GM04503 (cell line): ENCODE data around the gene ACTR3.
"Not testable (repeated sequence)": the region's sequence is repeated elsewhere in the genome, so short reads cannot be mapped to it uniquely, and the experiment has no call there.

ENCODE experiments used
- DNase-seq: peaks from one replicate; pipeline ENCODE4 v3.0.0-alpha.2; 2012; ENCODE audit warnings: low read depth

Gene ACTR3

DNA sequence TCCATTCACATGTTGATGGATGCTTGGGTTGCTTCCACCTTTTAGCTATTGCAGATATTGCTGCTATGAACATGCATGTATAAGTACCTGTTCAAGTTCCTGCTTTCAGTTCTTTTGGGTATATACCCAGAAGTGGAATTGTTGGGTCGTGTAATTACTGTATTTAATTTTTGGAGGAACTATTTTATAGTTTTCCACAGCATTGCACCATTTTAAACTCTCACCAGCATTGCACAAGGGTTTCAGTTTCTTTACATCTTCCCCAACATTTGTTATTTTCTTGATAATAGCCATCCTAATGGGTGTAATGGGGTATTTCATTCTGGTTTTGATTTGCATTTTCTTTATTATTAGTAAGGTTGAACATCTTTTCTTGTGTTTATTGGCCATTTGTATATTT, 16.0 kb downstream of the ACTR3 start:
- no peak for DNase-seq

DNA sequence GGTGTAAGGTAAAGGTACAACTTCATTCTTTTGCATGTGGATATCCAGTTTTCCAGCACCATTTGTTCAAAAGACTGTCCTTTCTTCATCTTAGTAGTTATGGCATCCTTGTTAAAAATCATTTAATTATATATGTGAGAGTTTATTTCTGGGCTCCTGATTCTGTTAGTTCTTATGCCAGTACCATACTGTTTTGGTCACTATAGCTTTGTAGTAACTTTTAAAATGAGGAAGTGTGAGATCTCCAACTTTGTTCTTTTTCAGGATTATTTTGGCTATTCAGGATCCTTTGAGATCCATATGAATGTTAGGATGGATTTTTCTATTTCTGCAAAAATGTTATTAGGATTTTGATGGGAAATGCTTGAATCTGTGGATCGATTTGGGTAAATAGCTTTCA, 16.8 kb downstream of the ACTR3 start:
- no peak for DNase-seq

DNA sequence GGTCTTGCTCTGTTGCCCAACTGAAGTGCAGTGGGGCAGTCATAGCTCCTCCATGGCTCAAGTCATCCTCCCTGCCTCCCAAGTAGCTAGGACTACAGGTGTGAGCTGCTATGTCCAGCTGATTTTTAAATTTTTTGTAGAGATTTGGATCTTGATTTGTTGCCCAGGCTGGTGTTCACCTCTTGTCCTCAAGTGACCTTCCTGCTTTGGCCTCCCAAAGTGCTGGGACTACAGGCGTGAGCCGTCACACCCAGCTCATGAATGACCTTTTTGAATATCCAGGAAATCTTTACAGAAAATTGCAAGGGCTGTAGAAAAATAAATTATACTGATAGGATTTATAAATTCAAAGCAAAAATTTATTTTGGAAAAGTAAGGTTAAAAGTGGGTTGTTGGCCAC, 17.4 kb downstream of the ACTR3 start:
- DNase-seq = no peak

DNA sequence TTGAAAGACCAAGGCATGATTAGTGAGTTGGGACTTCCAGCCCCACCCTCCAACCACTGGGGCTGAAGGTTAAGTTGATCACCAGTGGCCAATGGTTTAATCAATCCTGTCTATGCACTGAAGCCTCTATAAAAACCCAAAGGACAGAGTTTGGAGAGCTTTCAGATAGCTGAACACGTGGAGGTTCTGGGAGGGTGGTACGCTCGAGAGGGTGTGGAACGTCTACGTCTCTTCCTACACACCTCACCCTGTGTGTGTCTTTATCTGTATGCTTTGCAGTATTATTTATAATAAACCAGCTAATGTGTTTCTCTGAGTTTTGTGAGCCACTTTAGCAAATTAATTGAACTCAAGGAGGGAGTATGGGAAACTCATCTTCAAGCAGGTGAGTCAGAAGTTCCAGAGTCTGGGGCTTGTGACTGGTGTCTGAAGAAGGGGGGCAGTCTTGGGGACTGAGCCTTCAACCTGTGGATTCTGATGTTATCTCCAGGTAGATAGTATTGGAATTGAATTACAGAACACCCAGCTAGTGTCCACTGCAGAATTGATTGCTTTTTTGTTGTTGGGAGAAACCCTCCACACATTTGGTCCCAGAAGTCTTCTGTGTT, 20.3 kb downstream of the ACTR3 start:
- DNase-seq = no peak

DNA sequence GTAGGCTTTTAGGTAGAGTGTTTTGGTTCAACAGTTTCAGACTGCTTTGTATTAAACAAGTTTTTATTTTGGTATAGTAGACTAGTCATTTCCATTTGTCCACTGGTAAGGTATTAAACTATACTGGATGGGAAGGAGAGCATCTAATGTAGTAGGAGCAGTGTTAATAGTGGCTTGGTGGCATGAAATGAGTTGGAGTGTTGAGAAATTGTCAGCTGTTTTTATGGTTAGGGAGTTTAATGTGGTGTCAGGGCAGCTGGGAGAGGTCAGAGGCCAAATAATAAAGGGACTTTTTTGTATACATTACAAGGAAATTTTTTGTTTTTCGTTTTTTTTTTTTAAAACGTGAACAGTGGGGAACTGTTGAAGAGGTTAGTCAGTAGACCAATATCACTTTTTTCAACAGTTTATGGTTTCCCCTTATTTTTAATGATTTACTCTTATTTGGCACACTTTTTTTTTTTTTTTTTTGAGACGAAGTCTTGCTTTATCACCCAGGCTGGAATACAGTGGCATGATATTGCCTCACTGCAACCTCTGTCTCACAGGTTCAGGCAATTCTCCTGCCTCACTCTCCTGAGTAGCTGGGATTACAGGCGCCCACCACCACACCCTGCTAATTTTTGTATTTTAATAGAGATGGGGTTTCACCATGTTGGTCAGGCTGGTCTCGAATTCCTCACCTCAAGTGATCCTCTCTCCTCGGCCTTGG, 21.2 kb downstream of the ACTR3 start:
- DNase-seq = no peak

- DNase-seq = no peak
Measured at GRCh38 chr2:113915082-113915819, 25.4 kb downstream of the ACTR3 start.

GRCh38 chr2:113918229-113918628, 28.3 kb downstream of the ACTR3 start:
- DNase-seq = no peak

DNA sequence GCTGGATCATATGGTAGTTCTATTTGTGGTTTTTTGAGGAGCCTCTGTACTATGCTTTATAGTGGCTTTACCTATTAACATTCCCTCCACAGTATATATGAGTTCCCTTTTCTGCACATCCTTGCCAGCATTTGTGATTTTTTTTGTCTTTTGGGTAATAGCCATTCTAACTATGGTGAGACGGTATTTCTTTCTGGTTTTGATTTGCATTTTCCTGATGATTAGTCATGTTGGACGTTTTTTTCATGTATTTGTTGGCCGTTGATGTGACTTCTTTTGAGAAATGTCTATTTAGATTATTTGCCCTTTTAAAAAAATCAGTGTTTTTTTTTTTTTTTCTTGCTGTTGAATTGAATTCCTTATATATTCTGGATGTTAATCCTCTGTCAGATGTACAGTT, 31.1 kb downstream of the ACTR3 start:
- no peak for DNase-seq

DNA sequence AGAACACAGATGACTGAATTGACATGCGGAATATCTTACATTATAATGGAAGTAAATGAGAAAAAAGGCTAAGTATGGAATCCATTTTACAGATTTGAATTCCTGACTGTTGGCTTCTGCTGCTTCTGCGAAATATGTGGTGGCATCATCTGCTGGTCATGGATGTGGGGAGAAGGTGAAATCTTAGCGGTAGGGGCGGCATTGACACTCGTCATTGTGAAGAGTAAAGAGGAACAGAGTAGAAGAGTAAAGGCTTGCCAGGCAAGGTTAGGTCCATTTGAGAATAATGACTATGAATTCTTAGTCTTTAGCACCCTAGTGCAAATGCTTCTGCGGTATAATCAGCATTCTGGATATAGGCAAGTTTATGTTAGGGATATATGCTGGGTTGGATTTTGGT, 32.4 kb downstream of the ACTR3 start:
- no peak for DNase-seq

GRCh38 chr2:113922784-113923183, 32.9 kb downstream of the ACTR3 start:
- no peak for DNase-seq

- no peak for DNase-seq
Measured at GRCh38 chr2:113925884-113926283, 36.0 kb downstream of the ACTR3 start.

DNA sequence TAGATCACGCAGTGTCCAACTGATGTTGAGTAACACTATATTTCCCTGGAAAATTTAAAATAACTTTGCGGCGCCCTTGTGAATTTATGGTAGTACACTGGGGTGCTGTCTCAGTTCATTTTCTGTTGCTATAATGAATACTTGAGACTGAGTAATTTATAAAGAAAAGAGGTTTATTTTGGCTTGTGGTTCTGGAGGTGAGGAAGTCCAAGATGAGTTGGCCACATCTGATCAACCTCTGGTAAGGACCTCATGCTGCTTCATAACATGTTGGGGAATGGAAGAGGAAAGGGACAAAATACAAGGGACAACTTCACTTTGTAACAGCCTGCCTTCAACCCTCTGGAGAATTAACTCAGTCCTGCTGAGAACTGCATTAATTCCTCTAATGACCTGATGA, 36.4 kb downstream of the ACTR3 start:
- DNase-seq = no peak

DNA sequence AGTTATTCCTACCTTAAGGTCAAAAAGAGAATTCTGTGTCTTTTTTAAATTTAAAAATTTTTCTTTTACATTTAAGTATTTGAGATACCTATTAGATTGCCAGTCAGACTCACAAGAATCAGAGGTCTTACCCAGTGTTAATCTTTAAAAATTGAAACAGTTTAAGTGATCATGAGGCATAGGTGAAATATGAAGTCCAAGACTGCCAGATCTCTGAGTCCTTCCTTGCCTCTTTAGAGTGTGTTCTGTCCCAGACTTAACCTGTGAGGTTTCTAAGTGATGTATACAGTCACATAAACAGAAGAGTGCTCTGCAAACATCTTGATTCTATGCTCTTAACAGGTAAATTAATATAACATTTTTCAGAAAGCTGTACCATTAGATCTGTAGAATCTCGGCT, 40.6 kb downstream of the ACTR3 start:
- DNase-seq = no peak

DNA sequence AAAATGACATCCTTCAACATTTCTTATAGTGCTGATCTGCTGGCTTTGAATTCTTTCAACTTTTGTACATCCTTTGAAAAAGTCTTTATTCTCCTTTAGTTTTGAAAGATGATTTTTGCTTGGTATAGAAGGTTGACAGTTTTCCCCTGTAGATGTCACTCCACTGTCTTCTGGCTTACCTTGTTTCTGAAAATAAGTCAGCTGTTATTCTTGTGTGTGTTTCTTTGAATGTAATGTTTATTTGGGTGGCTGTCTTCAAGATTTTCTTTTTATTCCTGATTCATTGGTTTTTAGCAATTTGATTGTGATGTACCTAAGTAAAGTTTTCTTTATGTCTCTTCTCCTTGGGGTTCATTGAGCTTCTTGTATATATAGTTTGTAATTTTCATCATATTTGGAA, 47.6 kb downstream of the ACTR3 start:
- DNase-seq = no peak

GRCh38 chr2:113940891-113941290, 51.0 kb downstream of the ACTR3 start:
- no peak for DNase-seq

GRCh38 chr2:113945784-113946183, 55.9 kb downstream of the ACTR3 start:
- not testable (repeated sequence) for DNase-seq

DNA sequence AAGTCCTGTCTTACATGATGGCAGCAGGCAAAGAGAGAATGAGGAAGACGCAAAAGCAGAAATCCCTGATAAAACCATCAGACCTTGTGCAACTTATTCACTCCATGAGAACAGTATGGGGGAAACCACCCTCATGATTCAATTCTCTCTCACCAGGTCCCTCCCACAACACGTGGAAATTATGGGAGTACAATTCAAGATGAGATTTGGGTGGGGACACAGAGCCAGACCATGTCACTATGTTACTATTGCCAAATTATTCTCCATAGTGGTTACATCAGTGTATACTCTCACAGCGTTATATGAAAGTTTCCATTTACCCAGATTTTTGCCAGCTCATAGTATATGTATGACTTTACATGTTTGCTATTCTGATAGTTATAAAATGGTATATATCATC, 61.0 kb downstream of the ACTR3 start:
- not testable (repeated sequence) for DNase-seq

DNA sequence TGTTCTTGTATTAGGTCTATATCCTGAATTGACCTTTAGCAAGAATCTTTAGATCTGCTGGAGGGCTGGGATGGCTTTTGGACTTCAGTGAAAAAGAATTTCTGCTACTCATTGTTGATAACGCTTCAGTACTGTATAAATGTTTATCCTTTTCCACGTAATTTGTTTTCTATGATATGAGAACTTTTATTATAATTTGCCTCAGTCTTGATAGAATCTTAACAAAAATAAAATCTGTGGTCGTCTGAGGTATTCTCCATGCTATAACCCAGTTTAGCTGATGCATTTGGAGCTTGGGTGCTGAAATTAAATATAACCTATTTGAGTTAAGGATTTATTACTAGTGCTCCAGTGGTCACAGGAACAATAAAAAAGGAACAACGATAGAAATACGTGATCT, 71.1 kb downstream of the ACTR3 start:
- DNase-seq = no peak

- DNase-seq = no peak
Measured at GRCh38 chr2:113962692-113963480, 73.0 kb downstream of the ACTR3 start.

DNA sequence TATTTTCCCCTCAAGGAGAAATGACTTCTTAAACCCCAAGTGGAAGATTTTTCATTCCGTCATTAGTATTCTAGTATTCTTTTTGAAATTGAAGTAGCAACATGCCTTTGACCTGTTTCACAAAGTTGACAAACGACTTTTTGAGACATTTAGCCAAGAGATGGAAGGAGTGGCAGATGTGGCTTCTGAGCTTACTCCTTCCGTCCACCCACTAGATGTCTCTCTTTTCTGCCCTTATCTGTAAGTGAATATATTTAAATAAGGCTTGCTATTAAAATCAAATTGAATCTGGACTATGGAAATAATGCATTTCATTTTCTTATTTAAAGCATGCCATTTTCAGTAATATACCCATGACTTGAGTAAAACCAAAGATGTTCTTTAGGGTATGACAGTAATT, 74.1 kb downstream of the ACTR3 start:
- DNase-seq = no peak

DNA sequence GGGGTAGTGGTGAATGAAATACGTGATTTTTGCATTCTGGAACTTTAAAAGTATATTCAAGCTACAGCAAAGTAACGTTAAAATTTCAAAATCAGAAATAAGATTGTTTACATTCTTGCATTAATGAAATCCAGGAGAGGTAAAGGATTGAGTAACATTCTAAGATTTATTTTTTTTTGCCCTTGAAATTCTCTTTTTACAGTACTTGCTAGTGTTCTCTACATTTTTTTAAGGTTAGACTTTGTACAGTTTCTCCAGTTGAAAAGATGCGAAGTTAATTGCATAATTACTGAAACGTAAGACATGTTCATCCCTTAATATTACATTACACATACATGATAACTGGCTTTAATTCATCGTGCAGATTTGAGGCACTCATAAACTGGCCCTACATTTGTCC, 74.5 kb downstream of the ACTR3 start:
- no peak for DNase-seq

- no peak for DNase-seq
Measured at GRCh38 chr2:113965228-113965627, 75.3 kb downstream of the ACTR3 start.

DNA sequence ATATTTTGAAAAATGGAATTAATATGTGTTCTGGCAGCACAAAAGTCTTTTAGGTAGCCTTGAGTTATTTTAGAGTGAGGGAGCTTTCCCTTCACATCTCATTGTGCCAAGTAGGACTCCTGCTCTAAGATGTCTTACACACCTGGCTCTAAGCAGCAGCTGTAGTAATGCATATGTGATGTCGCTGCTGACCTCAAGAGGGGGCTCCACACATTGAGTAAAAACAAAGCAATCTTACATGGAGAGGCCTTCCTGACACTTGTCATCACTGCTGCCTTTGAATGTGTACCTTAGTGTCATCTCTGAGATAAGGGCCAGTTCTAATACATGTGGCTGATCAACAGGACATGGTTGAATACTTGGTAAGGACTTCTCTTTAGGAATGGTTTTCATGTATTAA, 75.8 kb downstream of the ACTR3 start:
- no peak for DNase-seq
